ENCODE measurements around the gene TTPAL. TPM values are rescaled to one million over a fixed set of nuclear protein-coding genes. Genes with fewer than 3 reads are reported as not detected.
A peak's percentile ranks its signal among the peaks of the same experiment; 100 is the strongest.

Gene TTPAL
- 10 to 100 TPM; 27.1 to 36.8 (median 31.7) TPM for total RNA-seq

- peak; percentile 84 to 97 for DNase-seq (ENCODE audit: low spot score in 2 of 2)
- TF ChIP-seq, protein P1, sequence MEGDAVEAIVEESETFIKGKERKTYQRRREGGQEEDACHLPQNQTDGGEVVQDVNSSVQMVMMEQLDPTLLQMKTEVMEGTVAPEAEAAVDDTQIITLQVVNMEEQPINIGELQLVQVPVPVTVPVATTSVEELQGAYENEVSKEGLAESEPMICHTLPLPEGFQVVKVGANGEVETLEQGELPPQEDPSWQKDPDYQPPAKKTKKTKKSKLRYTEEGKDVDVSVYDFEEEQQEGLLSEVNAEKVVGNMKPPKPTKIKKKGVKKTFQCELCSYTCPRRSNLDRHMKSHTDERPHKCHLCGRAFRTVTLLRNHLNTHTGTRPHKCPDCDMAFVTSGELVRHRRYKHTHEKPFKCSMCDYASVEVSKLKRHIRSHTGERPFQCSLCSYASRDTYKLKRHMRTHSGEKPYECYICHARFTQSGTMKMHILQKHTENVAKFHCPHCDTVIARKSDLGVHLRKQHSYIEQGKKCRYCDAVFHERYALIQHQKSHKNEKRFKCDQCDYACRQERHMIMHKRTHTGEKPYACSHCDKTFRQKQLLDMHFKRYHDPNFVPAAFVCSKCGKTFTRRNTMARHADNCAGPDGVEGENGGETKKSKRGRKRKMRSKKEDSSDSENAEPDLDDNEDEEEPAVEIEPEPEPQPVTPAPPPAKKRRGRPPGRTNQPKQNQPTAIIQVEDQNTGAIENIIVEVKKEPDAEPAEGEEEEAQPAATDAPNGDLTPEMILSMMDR (IDR thresholded peaks at IDR 0.05) = no peak
- TF ChIP-seq POLR2A (IDR thresholded peaks at IDR 0.05) = peak in 1 of 2 donors; percentile 98
- intact Hi-C loops (cut with DNase I; ENCODE audit: low total_unique reads) = loop anchor here (10.0 kb wide), 2 partner anchors 139 to 261 kb away; partner anchors contain the start of gene OSER1
- peak within 1 kb of the TSS; percentile 76 for H3K4me3 ChIP-seq (ENCODE audit: low read depth, poor library complexity, severe bottlenecking)
- 4% methylated on average over 31 to 46 of the region's 55 CpGs for WGBS, 2 donors
Measured at GRCh38 chr20:44475694-44476560, at the start of gene TTPAL. TTPAL (plus strand) TSS chr20:44475874; CDS start chr20:44480000, 4,126 bp downstream.

GRCh38 chr20:44425923-44426322, 49.8 kb upstream of the TTPAL start:
- no peak for TF ChIP-seq POLR2A (IDR thresholded peaks at IDR 0.05)
- TF ChIP-seq, protein P1 (IDR thresholded peaks at IDR 0.05) = no peak
- 89 to 92% methylated on average over 2 of the region's 2 CpGs for WGBS, 2 donors
- H3K4me3 ChIP-seq (ENCODE audit: low read depth, poor library complexity, severe bottlenecking) = no peak overlapping the region
- intact Hi-C loops (cut with DNase I; ENCODE audit: low total_unique reads) = no loop called here
- DNase-seq (ENCODE audit: low spot score in 2 of 2) = no peak

GRCh38 chr20:44426879-44427790, 48.5 kb upstream of the TTPAL start:
- no peak overlapping the region for H3K4me3 ChIP-seq (ENCODE audit: low read depth, poor library complexity, severe bottlenecking)
- intact Hi-C loops (cut with DNase I; ENCODE audit: low total_unique reads) = no loop called here
- TF ChIP-seq, protein P1 (IDR thresholded peaks at IDR 0.05) = no peak
- TF ChIP-seq POLR2A (IDR thresholded peaks at IDR 0.05) = no peak
- no peak for DNase-seq (ENCODE audit: low spot score in 2 of 2)
- whole genome bisulfite sequencing, 2 donors = 76 to 88% methylated on average over 10 of the region's 10 CpGs

DNA sequence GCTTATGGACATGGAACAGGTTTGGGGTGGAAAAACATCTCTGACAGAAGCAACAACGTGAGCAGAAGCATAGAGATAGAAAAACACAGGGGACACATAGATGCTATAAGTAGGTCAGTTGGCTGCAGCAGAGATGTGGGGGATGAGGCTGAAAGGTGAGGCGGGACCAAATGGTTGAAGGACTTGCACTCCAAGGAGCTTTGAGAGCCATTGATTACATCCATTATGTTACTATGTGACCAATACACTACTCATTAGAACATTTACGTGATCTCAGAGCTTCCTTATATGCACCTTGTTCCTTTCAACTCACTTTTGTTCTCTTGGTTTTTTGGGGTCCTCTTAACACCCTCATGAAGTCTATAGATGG, 47.9 kb upstream of the TTPAL start:
- intact Hi-C loops (cut with DNase I; ENCODE audit: low total_unique reads) = no loop called here
- 86 to 87% methylated on average over 3 of the region's 3 CpGs for WGBS, 2 donors
- no peak for DNase-seq (ENCODE audit: low spot score in 2 of 2)
- TF ChIP-seq POLR2A (IDR thresholded peaks at IDR 0.05) = no peak
- TF ChIP-seq, protein P1 (IDR thresholded peaks at IDR 0.05) = no peak
- H3K4me3 ChIP-seq (ENCODE audit: low read depth, poor library complexity, severe bottlenecking) = no peak overlapping the region

- no peak for DNase-seq (ENCODE audit: low spot score in 2 of 2)
- 84 to 89% methylated on average over 8 of the region's 8 CpGs for WGBS, 2 donors
- no peak for TF ChIP-seq POLR2A (IDR thresholded peaks at IDR 0.05)
- TF ChIP-seq, protein P1 (IDR thresholded peaks at IDR 0.05) = no peak
- H3K4me3 ChIP-seq (ENCODE audit: low read depth, poor library complexity, severe bottlenecking) = no peak overlapping the region
- intact Hi-C loops (cut with DNase I; ENCODE audit: low total_unique reads) = no loop called here
Measured at GRCh38 chr20:44428174-44429016, 47.3 kb upstream of the TTPAL start.
